ENCODE data around the gene CILP.

GRCh38 chr15:65180167-65180566 lies 31.1 kb downstream of the CILP start:
- TF ChIP-seq CTCF (IDR thresholded peaks at IDR 0.05), result no peak
- TF ChIP-seq POLR2A (IDR thresholded peaks at IDR 0.05), result no peak

Data from esophagus squamous epithelium (tissue), 4 donors.